ENCODE results near the gene PDE10A. TPM values are rescaled to one million over a fixed set of nuclear protein-coding genes. Genes with fewer than 3 reads are reported as not detected.

PDE10A gene
- total and polyA plus RNA-seq, 2 of the 13 experiments (the other 11 are each of a cell fraction or from before 2014, with no cell fraction given), result not detected

DNA sequence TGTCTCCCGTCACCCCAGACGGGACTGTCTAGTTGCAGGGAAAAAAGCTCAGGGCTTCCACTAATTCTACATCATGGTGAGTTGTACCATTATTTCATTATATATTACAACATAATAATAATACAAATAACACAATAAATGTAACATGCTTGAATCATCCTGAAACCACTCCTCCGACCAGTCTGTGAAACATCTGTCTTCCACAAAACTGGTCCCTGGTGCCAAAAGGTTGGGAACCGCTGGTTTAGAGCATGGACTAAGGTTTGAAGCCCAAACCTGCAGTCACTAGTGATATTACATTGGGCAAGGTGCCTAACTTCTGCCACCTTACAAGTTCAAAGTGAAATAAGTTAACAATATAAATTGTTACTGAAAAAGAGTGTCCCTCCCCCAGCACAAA is 175.7 kb downstream of the PDE10A start:
- POLR2A ChIA-PET, result no interaction called here
- H3K4me2 ChIP-seq (ENCODE audit: low read depth, low read length), result no peak overlapping the region
- ATAC-seq (no peak), FAIRE-seq (no peak), DNase-seq (ENCODE audit: low spot score) (no peak)
- 19% methylated on average over 4 of the region's 4 CpGs for WGBS (ENCODE audit: low lambda C conversion rate)
- H3K36me3 ChIP-seq (replicated peaks in 1 of 2; ENCODE audit: control insufficient read depth in 1 of 2, insufficient read depth in 2 of 2, low read length in 2 of 2), result no peaks in the 10 kb centered on the region
- no peaks in the 10 kb centered on the region for H3K27me3 ChIP-seq (ENCODE audit: control insufficient read depth in 1 of 2, insufficient read depth in 2 of 2, low read length in 2 of 2)
- no peak overlapping the region for H2AFZ ChIP-seq (ENCODE audit: low read length)
- no peaks in the 10 kb centered on the region for H4K20me1 ChIP-seq (ENCODE audit: insufficient read depth, low read length)
- TF ChIP-seq EP300 (IDR thresholded peaks at IDR 0.05; ENCODE audit: low read depth in 2 of 2, low read length in 2 of 2), result no peak
- no peak for TF ChIP-seq EP300 (CRISPR knock-in tag; IDR thresholded peaks at IDR 0.05; ENCODE audit: borderline replicate concordance)
- TF ChIP-seq GTF2F1 (IDR thresholded peaks at IDR 0.05; ENCODE audit: low read length), result no peak
- TF ChIP-seq ZNF354B (CRISPR knock-in tag; IDR thresholded peaks at IDR 0.05), result no peak
- no peak for TF ChIP-seq ZNF232 (CRISPR knock-in tag; IDR thresholded peaks at IDR 0.05; ENCODE audit: borderline replicate concordance)
- TF ChIP-seq, protein P1, sequence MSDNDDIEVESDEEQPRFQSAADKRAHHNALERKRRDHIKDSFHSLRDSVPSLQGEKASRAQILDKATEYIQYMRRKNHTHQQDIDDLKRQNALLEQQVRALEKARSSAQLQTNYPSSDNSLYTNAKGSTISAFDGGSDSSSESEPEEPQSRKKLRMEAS (IDR thresholded peaks at IDR 0.05), result no peak
- no peak for TF ChIP-seq ZNF333 (CRISPR knock-in tag; IDR thresholded peaks at IDR 0.05; ENCODE audit: borderline replicate concordance)
- no peak for TF ChIP-seq PAF1 (CRISPR knock-in tag; IDR thresholded peaks at IDR 0.05)
- H3K27ac ChIP-seq (ENCODE audit: extremely low read length, insufficient read depth, low read length), result no peak overlapping the region
- in situ Hi-C loops (cut with HindIII; ENCODE audit: extremely low pct_ligation_motif_present, low pct_unique_long_range_greater_than_20kb), result no loop called here
- no peak overlapping the region for H3K4me3 ChIP-seq (replicated peaks in 1 of 3; ENCODE audit: insufficient read depth in 1 of 3, low read depth in 2 of 3, low read length in 3 of 3)
- no peaks in the 10 kb centered on the region for H3K4me1 ChIP-seq (ENCODE audit: insufficient read depth, low read length)
- intact Hi-C loops (cut with micrococcal nuclease; ENCODE audit: unreplicated experiment), result no loop called here
- no peak overlapping the region for H3K9ac ChIP-seq (ENCODE audit: insufficient read depth, low read depth, low read length)
- no peaks in the 10 kb centered on the region; the same call in 1 of the 2 replicates for H3K9me3 ChIP-seq (ENCODE audit: low read length)
- no TSS peak for BruUV-seq (replicated peaks)
- CTCF ChIA-PET (ENCODE audit: low intra/inter-chr PET ratio, low total read pairs), result no interaction called here
- H3K79me2 ChIP-seq (ENCODE audit: insufficient read depth, low read length), result no peaks in the 10 kb centered on the region

Data from HepG2 (cell line).